GM19023 (cell line): ENCODE data around the gene CEBPB.
"Not testable (repeated sequence)": the region's sequence is repeated elsewhere in the genome, so short reads cannot be mapped to it uniquely, and the experiment has no call there.

ENCODE experiments used
- ATAC-seq: cut with Tn5 transposase; IDR thresholded peaks from one replicate; pipeline ENCODE4 v1.9.1; 2021; ENCODE audit warnings: mild to moderate bottlenecking, moderate library complexity; ENCODE audit not compliant: unreplicated experiment

CEBPB gene

GRCh38 chr20:50190251-50191064 is at the start of gene CEBPB:
Gene CEBPB (plus strand): TSS chr20:50190830. CDS start chr20:50191034, 204 bp downstream.
- ATAC-seq: peak; percentile 36

DNA sequence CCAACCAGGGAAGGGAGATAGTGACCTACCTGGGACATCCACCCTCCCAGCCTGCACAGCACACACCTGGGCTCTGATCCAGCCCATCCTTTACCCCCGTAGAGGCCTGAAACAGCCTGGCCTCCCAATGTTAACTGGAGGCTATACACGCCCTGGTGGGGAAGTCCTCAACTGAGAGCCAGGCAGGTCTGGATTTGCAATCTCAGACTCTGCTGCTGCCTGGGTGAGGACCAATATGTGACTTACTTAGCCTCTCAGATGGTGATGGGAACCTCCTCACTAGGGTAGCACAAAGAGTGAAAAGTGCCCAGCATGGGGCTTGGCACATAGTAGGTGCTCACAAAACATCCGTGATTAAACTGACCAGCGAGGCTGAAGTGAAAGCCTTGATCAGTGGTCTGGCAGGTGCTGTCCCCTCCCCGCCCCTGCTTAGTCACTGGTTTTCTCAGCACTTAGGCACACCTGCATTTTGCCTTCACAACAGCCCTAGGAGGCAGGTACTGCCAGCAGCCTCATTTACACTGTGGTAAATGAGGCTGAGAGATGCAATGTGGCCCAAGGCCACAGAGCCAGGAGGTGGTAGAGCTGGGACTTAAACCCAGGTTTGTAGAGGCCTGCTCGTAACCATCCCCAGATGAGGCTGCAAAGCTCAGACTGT is 49.5 kb upstream of the CEBPB start:
- no peak for ATAC-seq

GRCh38 chr20:50141811-50142561 is 48.6 kb upstream of the CEBPB start:
- no peak for ATAC-seq

DNA sequence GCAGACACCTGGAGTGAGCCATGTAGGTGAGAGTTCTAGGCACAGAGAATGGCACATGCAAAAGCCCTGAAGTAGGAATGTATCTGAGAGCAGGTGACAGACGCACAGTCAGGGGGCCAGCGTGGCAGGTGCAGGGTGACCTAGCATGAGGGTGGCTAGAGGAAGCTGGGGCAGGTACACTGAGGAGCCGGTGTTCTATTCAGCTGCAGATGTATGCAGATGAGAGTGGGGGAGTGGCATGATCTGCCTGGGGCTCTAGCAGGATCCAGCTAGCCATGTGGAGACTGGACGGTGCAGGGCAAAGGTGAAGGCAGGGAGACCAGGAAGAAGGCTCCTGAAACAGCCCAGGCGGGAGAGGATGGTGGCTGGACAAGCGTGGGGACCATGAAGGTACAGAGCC is 47.8 kb upstream of the CEBPB start:
- no peak for ATAC-seq

DNA sequence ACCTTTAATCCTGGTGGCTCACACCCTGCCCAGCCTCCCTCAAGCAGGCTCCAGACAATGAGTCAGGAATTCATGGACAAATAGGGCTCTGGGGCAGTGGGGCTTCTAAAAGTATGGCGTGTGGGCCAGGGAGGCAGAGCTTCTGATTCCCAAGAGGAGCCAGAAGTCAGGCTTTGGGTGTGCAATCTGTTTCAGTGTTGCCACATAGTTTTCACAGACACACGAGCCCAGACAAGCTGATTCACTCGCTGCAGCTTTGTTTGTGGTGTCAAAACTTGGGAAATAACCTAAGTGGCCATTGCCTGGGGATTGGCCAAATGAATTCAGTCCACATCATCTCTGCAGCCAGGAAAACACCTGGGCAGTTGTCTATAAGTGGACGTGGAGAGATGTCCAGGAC is 46.3 kb upstream of the CEBPB start:
- no peak for ATAC-seq

DNA sequence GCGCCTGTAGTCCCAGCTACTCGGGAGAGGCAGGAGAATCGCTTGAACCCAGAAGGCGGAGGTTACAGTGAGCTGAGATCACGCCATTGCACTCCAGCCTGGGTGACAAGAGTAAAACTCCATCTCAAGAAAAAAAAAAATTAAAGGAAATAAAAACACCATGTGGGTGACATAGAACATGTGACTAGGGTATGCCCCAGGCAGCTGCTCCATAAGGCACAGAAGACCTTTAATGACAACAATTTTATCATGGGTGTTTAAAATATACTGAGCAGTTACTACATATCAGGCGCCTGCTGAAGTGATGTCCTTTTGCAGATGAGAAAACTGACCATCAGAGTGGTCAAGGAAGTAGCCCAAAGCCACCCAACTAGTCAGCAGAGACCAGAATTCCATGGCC is 45.1 kb upstream of the CEBPB start:
- no peak for ATAC-seq

GRCh38 chr20:50146214-50146613 is 44.4 kb upstream of the CEBPB start:
- ATAC-seq: no peak

- ATAC-seq: peak; percentile 62
Observed at GRCh38 chr20:50146732-50147662, 43.6 kb upstream of the CEBPB start.

DNA sequence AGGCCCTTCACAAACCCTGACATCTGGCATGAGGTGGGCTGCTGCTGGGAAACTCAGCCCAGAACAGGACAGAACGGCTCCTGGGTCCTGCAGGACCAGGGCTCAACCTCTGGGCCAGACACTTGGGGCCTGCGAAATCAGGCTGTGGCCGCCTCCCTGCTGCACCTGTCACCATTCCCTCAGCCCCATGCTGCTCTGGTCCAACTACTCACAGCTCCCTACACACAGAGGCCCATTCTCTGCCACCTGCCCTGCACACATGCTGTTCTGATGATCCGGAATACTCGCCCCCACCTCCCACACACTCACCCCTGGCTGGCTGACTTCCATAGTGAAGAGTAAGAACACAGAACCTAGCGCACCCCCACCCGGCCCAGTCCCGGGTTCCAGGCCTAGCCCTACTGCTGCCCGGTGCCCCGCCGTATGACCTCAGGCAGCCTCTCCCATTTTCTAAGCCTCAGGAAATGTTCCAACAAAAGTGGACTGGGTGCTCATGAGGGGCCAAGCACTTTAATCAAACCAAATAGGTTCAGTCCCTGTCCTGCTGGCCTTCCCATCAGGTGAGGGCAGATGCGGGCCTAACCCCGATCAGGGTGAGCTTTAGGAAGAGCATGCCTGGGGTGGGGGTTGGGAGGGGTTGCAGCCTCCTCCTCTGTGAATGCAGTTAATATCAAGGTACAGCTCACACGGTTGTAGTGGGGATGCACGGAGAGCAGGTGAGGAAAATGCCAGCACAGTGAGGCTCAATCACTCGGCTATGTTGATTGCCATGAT is 41.0 kb upstream of the CEBPB start:
- no peak for ATAC-seq

GRCh38 chr20:50151034-50151743 is 39.4 kb upstream of the CEBPB start:
- no peak for ATAC-seq

GRCh38 chr20:50152394-50153152 is 38.1 kb upstream of the CEBPB start:
- ATAC-seq: no peak

GRCh38 chr20:50153153-50153499 is 37.5 kb upstream of the CEBPB start:
- ATAC-seq: no peak

GRCh38 chr20:50153500-50154377 is 36.9 kb upstream of the CEBPB start, which contains the start of gene PEDS1:
Gene PEDS1 (minus strand): TSS chr20:50153723. CDS start chr20:50153637, 86 bp downstream.
- ATAC-seq: peak; percentile 95

- not testable (repeated sequence) for ATAC-seq
Observed at GRCh38 chr20:50161494-50161893, 29.1 kb upstream of the CEBPB start.

- no peak for ATAC-seq
Observed at GRCh38 chr20:50163570-50164317, 26.9 kb upstream of the CEBPB start.

- peak; percentile 89 for ATAC-seq
Observed at GRCh38 chr20:50165684-50166554, 24.7 kb upstream of the CEBPB start.
